RWPE1 (cell line): ENCODE data around the gene IRF5.
"Not testable (repeated sequence)": the region's sequence is repeated elsewhere in the genome, so short reads cannot be mapped to it uniquely, and the experiment has no call there.

ENCODE experiments used
- CTCF ChIA-PET: fragments of 350-600 bp; sonication (Branson Sonifier 250); formaldehyde crosslinking; extraction: SDS; loops from one replicate; lab custom pipeline; 2021; lab: Yijun Ruan, JAX
- POLR2A ChIA-PET: fragments of 400-600 bp; formaldehyde crosslinking; extraction: SDS; loops from one replicate; lab custom pipeline; 2020; ENCODE audit warnings: antibody characterized with exemption; ENCODE audit not compliant: low non-redundant PET; lab: Yijun Ruan, JAX
- DNase-seq: peaks from one replicate; pipeline ENCODE4 v3.0.0; 2012; ENCODE audit warnings: low spot score
- H3K27ac ChIP-seq: fragments of 450-650 bp; 2 replicates; pipeline ENCODE4 v1.5.1; 2017
- TF ChIP-seq, protein P1 (sequence below): fragments of 450-650 bp; conservative IDR thresholded peaks from 2 replicates; pipeline ENCODE4 v1.5.1; 2017; ENCODE audit warnings: low read depth, mild to moderate bottlenecking

IRF5 gene

DNA sequence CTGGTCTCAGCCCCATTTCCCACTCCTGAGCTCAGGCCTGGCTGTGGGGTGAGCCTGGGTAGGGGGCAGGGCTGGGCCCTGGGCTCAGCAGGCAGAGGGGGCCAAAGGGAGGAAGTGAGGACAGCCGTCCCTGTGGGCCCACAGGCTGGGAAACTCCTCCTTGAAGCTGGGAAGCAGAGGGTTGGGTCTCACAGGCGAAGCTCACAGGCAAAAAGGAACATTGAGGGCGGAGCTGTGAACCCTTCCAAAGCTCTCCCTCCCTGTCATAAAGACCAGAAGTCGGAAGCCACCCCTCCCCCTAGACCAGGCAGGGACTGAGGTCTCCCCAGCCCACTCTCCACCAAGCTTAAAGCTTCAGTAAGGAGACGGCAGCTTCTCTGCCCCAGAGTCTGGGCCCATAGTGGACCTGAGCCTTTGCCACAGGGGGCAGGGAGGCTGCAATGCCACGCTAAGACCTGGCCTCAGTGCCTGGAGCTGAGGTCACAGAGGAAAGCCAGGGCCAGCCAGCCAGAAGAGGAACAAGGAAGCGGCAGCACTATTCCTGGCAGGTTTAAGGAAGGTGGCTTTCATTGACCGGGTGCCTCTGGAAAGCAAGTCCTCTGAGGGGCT is 26.2 kb upstream of the IRF5 start:
- no peak for DNase-seq
- CTCF ChIA-PET: no interaction called here
- TF ChIP-seq, protein P1, sequence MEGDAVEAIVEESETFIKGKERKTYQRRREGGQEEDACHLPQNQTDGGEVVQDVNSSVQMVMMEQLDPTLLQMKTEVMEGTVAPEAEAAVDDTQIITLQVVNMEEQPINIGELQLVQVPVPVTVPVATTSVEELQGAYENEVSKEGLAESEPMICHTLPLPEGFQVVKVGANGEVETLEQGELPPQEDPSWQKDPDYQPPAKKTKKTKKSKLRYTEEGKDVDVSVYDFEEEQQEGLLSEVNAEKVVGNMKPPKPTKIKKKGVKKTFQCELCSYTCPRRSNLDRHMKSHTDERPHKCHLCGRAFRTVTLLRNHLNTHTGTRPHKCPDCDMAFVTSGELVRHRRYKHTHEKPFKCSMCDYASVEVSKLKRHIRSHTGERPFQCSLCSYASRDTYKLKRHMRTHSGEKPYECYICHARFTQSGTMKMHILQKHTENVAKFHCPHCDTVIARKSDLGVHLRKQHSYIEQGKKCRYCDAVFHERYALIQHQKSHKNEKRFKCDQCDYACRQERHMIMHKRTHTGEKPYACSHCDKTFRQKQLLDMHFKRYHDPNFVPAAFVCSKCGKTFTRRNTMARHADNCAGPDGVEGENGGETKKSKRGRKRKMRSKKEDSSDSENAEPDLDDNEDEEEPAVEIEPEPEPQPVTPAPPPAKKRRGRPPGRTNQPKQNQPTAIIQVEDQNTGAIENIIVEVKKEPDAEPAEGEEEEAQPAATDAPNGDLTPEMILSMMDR: no peak
- no peak overlapping the region for H3K27ac ChIP-seq
- POLR2A ChIA-PET: no interaction called here

DNA sequence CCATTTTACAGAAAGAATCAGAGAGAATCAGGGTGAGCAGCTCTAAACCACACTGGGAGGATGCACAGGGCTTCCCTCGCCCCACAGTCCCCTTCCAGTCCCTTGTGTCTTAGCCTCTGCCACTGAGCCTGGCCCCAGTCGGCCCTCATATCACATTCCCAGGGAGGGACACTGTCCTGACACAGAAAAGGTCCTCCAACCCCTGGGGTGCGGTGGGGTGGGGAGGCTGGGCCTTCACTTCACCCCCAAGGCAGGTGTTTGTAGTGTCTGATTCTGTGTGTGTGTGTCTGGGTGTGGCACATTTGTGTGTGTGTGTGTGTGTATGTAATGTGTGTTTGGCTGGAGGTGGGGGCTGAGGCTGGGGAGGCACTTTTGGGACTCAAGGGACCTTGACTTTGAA is 25.4 kb upstream of the IRF5 start:
- TF ChIP-seq, protein P1: no peak
- no peak for DNase-seq
- CTCF ChIA-PET: no interaction called here
- no peak overlapping the region for H3K27ac ChIP-seq
- POLR2A ChIA-PET: no interaction called here

DNA sequence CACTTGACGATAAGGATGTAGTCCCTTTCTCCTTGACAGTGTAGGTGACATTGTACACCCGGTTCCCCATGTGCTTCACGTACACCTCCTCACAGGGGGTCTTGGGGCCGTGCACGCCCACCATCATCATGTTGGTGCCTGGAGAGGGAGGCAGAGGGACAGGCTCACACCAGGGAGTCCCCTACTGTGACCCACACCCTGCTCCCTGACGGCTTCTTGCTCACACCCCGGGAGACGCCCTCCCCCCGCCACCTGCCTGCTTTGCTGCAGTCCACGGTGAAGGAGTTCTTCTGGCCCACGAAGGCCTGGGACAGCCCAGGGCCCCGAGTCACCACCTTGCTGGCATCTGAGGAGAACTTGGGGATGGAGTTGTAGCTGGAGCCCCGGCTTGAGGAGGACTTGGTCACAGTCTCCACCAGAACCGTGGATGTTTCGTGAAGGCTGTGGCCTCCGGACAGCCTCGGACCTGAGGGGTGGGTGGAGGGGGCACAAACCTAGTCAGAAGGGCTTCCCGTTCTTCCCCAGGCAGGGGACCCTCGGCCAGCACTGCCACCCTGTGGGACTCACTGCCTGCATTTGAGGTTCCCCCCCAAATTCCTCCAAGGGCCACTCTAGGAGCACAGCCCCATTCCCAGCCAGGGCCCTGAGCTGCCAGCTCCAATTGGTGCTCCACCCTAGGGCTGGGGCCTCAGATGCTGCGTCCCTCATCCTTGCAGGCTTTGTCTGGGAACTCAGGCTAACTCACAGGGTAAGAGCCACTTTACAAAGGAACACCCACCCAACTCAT is 24.8 kb upstream of the IRF5 start:
- DNase-seq, POLR2A ChIA-PET, CTCF ChIA-PET, H3K27ac ChIP-seq: not testable (repeated sequence)

DNA sequence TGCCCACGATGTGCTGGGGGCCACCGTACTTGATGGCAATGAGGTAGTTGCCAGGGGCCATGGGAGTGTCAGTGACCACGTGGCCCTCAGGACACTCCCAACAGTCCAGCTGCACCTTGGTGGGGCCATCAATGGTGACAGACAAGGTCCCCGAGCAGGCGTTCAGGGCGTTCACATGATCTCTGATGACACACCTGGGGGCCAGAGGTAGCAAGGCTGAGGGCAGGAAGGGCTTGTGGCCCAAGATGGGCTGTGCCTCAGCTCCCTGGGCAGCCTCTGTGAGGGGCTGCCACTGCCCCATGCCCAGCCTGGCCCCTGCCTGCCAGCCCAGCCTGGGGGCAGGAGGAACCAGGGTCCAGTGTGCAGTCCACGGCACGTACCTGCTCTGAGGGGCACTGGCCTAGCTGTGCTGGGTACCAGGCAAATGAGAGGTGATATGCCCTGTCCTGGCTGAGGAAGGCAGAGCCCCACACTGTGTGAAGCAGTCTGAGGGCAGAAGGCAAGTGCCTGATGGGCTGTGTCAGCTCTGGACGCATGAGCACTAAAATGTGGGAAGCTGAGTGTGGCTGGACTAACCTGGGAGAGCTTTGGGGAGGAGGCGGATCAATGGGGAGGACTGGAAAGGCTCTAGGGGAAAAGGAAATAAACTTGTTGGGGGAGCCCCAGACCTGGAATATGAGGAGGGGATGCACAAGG is 23.7 kb upstream of the IRF5 start:
- CTCF ChIA-PET: interaction anchor here (0.8 kb wide), 1 partner anchor 44 kb away, joined by 3 read pairs; no protein-coding TSS in a partner anchor
- no peak overlapping the region for H3K27ac ChIP-seq
- TF ChIP-seq, protein P1: no peak
- POLR2A ChIA-PET: no interaction called here
- DNase-seq: no peak

DNA sequence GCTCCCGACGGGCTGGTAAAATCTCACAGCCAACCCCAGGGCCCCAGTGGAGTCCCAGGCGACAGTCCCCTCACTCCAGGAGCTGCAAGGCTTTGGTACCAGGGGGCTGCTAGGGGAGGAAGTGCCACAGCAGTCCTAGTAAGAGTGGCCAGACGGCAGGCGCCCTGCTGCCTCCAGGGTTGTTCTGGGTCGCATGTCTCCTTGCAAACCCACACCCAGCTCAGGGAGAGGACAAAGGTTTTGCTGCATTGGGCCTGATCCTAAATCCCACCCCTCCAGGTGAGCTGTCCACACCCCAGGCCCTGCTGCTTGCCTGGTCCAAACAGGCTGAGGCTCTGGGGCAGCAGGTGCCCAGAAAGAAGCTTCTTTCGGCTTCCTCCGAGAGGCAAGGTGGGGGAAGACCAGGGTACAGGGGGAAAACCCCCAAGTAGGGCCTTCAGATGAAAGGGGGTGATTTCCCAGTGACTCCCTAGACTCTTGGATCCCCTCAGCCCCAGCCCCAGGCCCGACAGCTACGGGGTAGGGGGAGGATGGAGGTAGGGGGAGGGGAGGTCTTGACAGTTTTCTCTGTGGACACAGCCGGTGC is 23.1 kb upstream of the IRF5 start:
- H3K27ac ChIP-seq: no peak overlapping the region
- TF ChIP-seq, protein P1: no peak
- no peak for DNase-seq
- ChIA-PET CTCF (no interaction called here), POLR2A (no interaction called here)

DNA sequence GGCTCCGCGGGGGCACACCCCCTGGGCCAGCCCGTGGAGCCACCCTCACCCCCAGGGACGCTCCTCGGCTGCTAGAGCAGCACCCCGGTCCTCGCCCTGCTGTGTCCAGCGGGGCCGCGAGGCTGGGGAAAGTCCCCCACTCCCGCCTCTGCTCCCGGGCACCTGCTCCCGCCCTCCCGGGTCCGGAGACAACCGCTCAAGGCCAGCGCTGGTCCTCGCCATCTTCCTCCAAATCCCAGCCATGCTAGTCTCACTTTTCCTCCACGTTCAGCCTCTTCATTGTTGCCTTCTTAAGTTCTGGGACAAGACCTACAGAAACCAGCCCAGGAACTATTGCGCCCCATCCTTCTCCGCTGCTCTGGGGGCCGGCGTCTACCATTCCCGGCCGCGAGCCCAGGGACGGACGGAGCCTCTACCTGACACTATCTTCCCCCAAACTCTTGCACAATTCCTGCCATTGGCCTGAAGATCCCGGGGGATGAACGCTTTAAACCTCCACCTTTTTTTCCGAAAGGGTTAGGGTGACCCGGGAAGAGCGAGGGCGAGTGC is 22.4 kb upstream of the IRF5 start:
- ChIA-PET POLR2A (no interaction called here), CTCF (interaction anchor here (0.5 to 0.6 kb wide), 2 partner anchors 14 to 424 kb away, joined by 3 read pairs; no protein-coding TSS in a partner anchor)
- H3K27ac ChIP-seq: no peak overlapping the region
- no peak for DNase-seq
- TF ChIP-seq, protein P1: no peak
